OCI-LY3 (cell line): ENCODE measurements around the gene BEND5.

Source experiments
- H2AFZ ChIP-seq: fragments of 200-600, 300-600 bp; shearing (Covaris generic); 2 replicates; pipeline ENCODE4 v1.6.0; 2014; ENCODE audit warnings: antibody characterized with exemption, low read depth, low read length
- H3K27ac ChIP-seq: fragments of 200-600, 300-600 bp; sonication (generic); 2 replicates; pipeline ENCODE4 v1.5.1; 2014; ENCODE audit warnings: mild to moderate bottlenecking, low read length, moderate library complexity, mixed read lengths
- H3K27me3 ChIP-seq: fragments of 200-600, 300-600 bp; sonication (generic); 2 replicates; pipeline ENCODE4 v1.6.1; 2014; ENCODE audit warnings: low read depth, low read length, mixed read lengths
- H3K36me3 ChIP-seq: fragments of 200-600, 300-600 bp; sonication (generic); replicated peaks from 2 replicates; pipeline ENCODE3; 2014; ENCODE audit warnings: low read depth, low read length, mixed read lengths
- H3K4me1 ChIP-seq: fragments of 300-600, 200-600 bp; sonication (generic); 2 replicates; pipeline ENCODE4 v1.6.1; 2014; ENCODE audit warnings: low read length, mixed read lengths
- H3K4me2 ChIP-seq: fragments of 200-600, 300-600 bp; sonication (generic); 2 replicates; pipeline ENCODE4 v1.6.1; 2014; ENCODE audit warnings: low read length, mixed read lengths
- H3K4me3 ChIP-seq: fragments of 300-600, 200-600 bp; sonication (generic); 2 replicates; pipeline ENCODE4 v1.5.1; 2014; ENCODE audit warnings: antibody characterized with exemption, mild to moderate bottlenecking, low read length, moderate library complexity
- H3K79me2 ChIP-seq: fragments of 300-600, 200-600 bp; shearing (Covaris generic); 2 replicates; pipeline ENCODE4 v1.6.1; 2014; ENCODE audit warnings: mild to moderate bottlenecking, low read length, mixed read lengths
- H3K9ac ChIP-seq: fragments of 300-600, 200-600 bp; shearing (Covaris generic); 2 replicates; pipeline ENCODE4 v1.6.0; 2014; ENCODE audit warnings: mild to moderate bottlenecking, low read length, moderate library complexity
- H3K9me3 ChIP-seq: fragments of 200-600, 300-600 bp; shearing (Covaris generic); 2 replicates; pipeline ENCODE4 v1.6.1; 2014; ENCODE audit warnings: low read length, mixed read lengths; ENCODE audit not compliant: insufficient read depth
- H4K20me1 ChIP-seq: fragments of 200-600, 300-600 bp; sonication (generic); 2 replicates; pipeline ENCODE4 v1.6.1; 2016; ENCODE audit warnings: low read length, mixed read lengths; ENCODE audit not compliant: insufficient read depth
- EZH2phosphoT487 ChIP-seq: fragments of 200-600 bp; shearing (Covaris generic); IDR thresholded peaks from 2 replicates; pipeline ENCODE4 v1.6.1; 2018; ENCODE audit warnings: antibody characterized with exemption, mixed run types, low read depth
- TF ChIP-seq, protein P1 (sequence below): fragments of 200-600, 300-600 bp; sonication (generic); IDR thresholded peaks from 2 replicates; pipeline ENCODE4 v1.5.1; 2014; ENCODE audit warnings: antibody characterized with exemption, low read length, low read depth

BEND5 gene

GRCh38 chr1:48767975-48768510 lies 8.6 kb downstream of the BEND5 start:
- H3K9ac ChIP-seq = no peak overlapping the region
- TF ChIP-seq EZH2phosphoT487 = no peak
- TF ChIP-seq, protein P1, sequence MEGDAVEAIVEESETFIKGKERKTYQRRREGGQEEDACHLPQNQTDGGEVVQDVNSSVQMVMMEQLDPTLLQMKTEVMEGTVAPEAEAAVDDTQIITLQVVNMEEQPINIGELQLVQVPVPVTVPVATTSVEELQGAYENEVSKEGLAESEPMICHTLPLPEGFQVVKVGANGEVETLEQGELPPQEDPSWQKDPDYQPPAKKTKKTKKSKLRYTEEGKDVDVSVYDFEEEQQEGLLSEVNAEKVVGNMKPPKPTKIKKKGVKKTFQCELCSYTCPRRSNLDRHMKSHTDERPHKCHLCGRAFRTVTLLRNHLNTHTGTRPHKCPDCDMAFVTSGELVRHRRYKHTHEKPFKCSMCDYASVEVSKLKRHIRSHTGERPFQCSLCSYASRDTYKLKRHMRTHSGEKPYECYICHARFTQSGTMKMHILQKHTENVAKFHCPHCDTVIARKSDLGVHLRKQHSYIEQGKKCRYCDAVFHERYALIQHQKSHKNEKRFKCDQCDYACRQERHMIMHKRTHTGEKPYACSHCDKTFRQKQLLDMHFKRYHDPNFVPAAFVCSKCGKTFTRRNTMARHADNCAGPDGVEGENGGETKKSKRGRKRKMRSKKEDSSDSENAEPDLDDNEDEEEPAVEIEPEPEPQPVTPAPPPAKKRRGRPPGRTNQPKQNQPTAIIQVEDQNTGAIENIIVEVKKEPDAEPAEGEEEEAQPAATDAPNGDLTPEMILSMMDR = no peak
- peaks cover 66% of the 10 kb centered on the region for H3K36me3 ChIP-seq
- peaks cover 58% of the 10 kb centered on the region for H3K4me1 ChIP-seq
- peaks cover 52% of the 10 kb centered on the region for H4K20me1 ChIP-seq
- no peak overlapping the region for H3K4me3 ChIP-seq
- H2AFZ ChIP-seq = no peak overlapping the region
- H3K4me2 ChIP-seq = peak overlapping the region; percentile 20
- H3K9me3 ChIP-seq = no peaks in the 10 kb centered on the region
- H3K27me3 ChIP-seq = no peaks in the 10 kb centered on the region
- H3K27ac ChIP-seq = no peak overlapping the region
- peaks cover 100% of the 10 kb centered on the region for H3K79me2 ChIP-seq

DNA sequence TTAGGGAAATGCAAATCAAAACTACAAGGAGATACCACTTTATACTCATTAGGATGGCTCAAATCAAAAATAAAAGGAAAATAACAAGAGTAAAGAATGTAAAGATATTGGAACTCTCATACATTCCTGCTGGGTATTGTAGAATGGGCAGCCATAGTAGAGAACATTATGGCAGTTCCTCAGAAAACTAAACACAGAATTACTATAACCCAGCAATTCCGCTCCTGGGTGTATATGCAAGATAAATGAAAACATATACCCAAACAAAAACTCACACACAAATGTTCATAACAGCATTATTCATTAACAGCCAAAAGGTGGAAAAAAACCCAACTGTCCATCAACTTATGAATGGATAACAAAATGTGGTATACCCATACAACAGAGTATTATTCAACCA lies 11.4 kb downstream of the BEND5 start:
- H3K36me3 ChIP-seq = peaks cover 62% of the 10 kb centered on the region
- H3K79me2 ChIP-seq = peaks cover 100% of the 10 kb centered on the region
- no peak overlapping the region for H3K4me2 ChIP-seq

GRCh38 chr1:48761986-48762385 lies 14.7 kb downstream of the BEND5 start:
- H4K20me1 ChIP-seq = peaks cover 30% of the 10 kb centered on the region
- no peak overlapping the region for H2AFZ ChIP-seq
- peak overlapping the region; percentile 53; the same call in 1 of the 2 replicates for H3K4me2 ChIP-seq
- H3K27ac ChIP-seq = peak overlapping the region; percentile 46; the same call in 1 of the 2 replicates
- no peaks in the 10 kb centered on the region for H3K9me3 ChIP-seq
- no peak overlapping the region for H3K9ac ChIP-seq
- peaks cover 88% of the 10 kb centered on the region for H3K79me2 ChIP-seq
- peaks cover 68% of the 10 kb centered on the region for H3K36me3 ChIP-seq
- TF ChIP-seq EZH2phosphoT487 = no peak
- TF ChIP-seq, protein P1 = no peak
- H3K4me3 ChIP-seq = no peak overlapping the region
- no peaks in the 10 kb centered on the region for H3K27me3 ChIP-seq
- H3K4me1 ChIP-seq = peaks cover 58% of the 10 kb centered on the region

More for the DNA sequence above, 11.4 kb downstream of the BEND5 start:
- Histone ChIP-seq H2AFZ (no peak overlapping the region), H3K4me1 (peaks cover 56% of the 10 kb centered on the region), H3K4me3 (no peak overlapping the region), H3K27me3 (no peaks in the 10 kb centered on the region), H3K9ac (no peak overlapping the region), H4K20me1 (peaks cover 50% of the 10 kb centered on the region), H3K9me3 (no peaks in the 10 kb centered on the region), H3K27ac (no peak overlapping the region)
- TF ChIP-seq, protein P1 = no peak

- no peaks in the 10 kb centered on the region for H3K9me3 ChIP-seq
- H3K79me2 ChIP-seq = peaks cover 86% of the 10 kb centered on the region
- peak overlapping the region; percentile 16; the same call in 1 of the 2 replicates for H3K9ac ChIP-seq
- peak overlapping the region; percentile 46; the same call in 1 of the 2 replicates for H3K27ac ChIP-seq
- H4K20me1 ChIP-seq = peaks cover 29% of the 10 kb centered on the region
- H3K27me3 ChIP-seq = no peaks in the 10 kb centered on the region
- peaks cover 66% of the 10 kb centered on the region for H3K36me3 ChIP-seq
- TF ChIP-seq, protein P1 = no peak
- no peak for TF ChIP-seq EZH2phosphoT487
- H2AFZ ChIP-seq = no peak overlapping the region
- H3K4me3 ChIP-seq = peak overlapping the region; percentile 15; the same call in 1 of the 2 replicates
- peaks cover 63% of the 10 kb centered on the region for H3K4me1 ChIP-seq
- H3K4me2 ChIP-seq = peak overlapping the region; percentile 53
Measured at GRCh38 chr1:48761411-48761810, 15.3 kb downstream of the BEND5 start.
